SK-N-SH treated with all-trans-retinoic acid at 6 μM for 48 hours (cell line): Measurements from ENCODE around the gene N4BP2.

Experiments used
- ATAC-seq: fragments of 200-7000 bp; cut with Tn5 transposase; 3 replicates; pipeline ENCODE4 v1.9.1; 2020; ENCODE audit warnings: mild to moderate bottlenecking, moderate library complexity
- ARNTL ChIP-seq: fragments of 450-650 bp; formaldehyde crosslinking; IDR thresholded peaks from 2 replicates; pipeline ENCODE4 v1.5.0; 2020; ENCODE audit warnings: low read depth, mild to moderate bottlenecking, moderate library complexity, borderline replicate concordance
- BACH2 ChIP-seq: fragments of 250-450 bp; sonication (Bioruptor Pico); IDR thresholded peaks from 2 replicates; pipeline ENCODE4 v1.9.0; 2021; ENCODE audit warnings: mild to moderate bottlenecking, borderline replicate concordance
- CSDC2 ChIP-seq: fragments of 250-450 bp; sonication (Bioruptor Pico); IDR thresholded peaks from 2 replicates; pipeline ENCODE4 v1.5.0; 2020; ENCODE audit warnings: mild to moderate bottlenecking, moderate library complexity
- ESRRG ChIP-seq: fragments of 250-450 bp; sonication (Bioruptor Pico); IDR thresholded peaks from 2 replicates; pipeline ENCODE4 v1.6.1; 2021; ENCODE audit warnings: mild to moderate bottlenecking
- GLIS3 ChIP-seq: fragments of 250-450 bp; sonication (Bioruptor Pico); IDR thresholded peaks from 2 replicates; pipeline ENCODE4 v1.5.0; 2020; ENCODE audit warnings: mild to moderate bottlenecking, moderate library complexity
- ISL1 ChIP-seq: fragments of 250-450 bp; sonication (Bioruptor Pico); IDR thresholded peaks from 2 replicates; pipeline ENCODE4 v2.1.2; 2022; ENCODE audit warnings: mild to moderate bottlenecking, moderate library complexity
- OSR1 ChIP-seq: fragments of 250-450 bp; sonication (Bioruptor Pico); IDR thresholded peaks from 2 replicates; pipeline ENCODE4 v1.8.0; 2022; ENCODE audit warnings: moderate library complexity, mild to moderate bottlenecking, inconsistent platforms
- PATZ1 ChIP-seq: fragments of 250-450 bp; sonication (Bioruptor Pico); IDR thresholded peaks from 2 replicates; pipeline ENCODE4 v1.8.0; 2020; ENCODE audit warnings: mild to moderate bottlenecking, moderate library complexity, borderline replicate concordance
- PPARA ChIP-seq: fragments of 250-450 bp; sonication (Bioruptor Pico); IDR thresholded peaks from 2 replicates; pipeline ENCODE4 v1.5.0; 2020; ENCODE audit warnings: mild to moderate bottlenecking, borderline replicate concordance
- RARB ChIP-seq: fragments of 250-450 bp; sonication (Bioruptor Pico); IDR thresholded peaks from 2 replicates; pipeline ENCODE4 v1.8.0; 2021; ENCODE audit warnings: mild to moderate bottlenecking, moderate library complexity
- SNAI2 ChIP-seq: fragments of 250-450 bp; sonication (Bioruptor Pico); IDR thresholded peaks from 2 replicates; pipeline ENCODE4 v1.5.0; 2020; ENCODE audit warnings: mild to moderate bottlenecking, moderate library complexity
- TCF4 ChIP-seq: fragments of 250-450 bp; sonication (Bioruptor Pico); IDR thresholded peaks from 2 replicates; pipeline ENCODE4 v1.8.0; 2021; ENCODE audit warnings: mild to moderate bottlenecking, moderate library complexity, borderline replicate concordance
- TOX ChIP-seq: fragments of 250-450 bp; sonication (Bioruptor Pico); IDR thresholded peaks from 2 replicates; pipeline ENCODE4 v1.8.0; 2021; ENCODE audit warnings: mild to moderate bottlenecking, moderate library complexity, borderline replicate concordance
- TSHZ2 ChIP-seq: fragments of 250-450 bp; sonication (Bioruptor Pico); IDR thresholded peaks from 2 replicates; pipeline ENCODE4 v1.5.0; 2020; ENCODE audit warnings: mild to moderate bottlenecking, moderate library complexity
- ZC3H10 ChIP-seq: fragments of 250-450 bp; sonication (Bioruptor Pico); IDR thresholded peaks from 2 replicates; pipeline ENCODE4 v1.5.1; 2021; ENCODE audit warnings: mild to moderate bottlenecking, moderate library complexity
- ZFP30 ChIP-seq: fragments of 450-650 bp; formaldehyde crosslinking; IDR thresholded peaks from 2 replicates; pipeline ENCODE4 v1.5.0; 2022; ENCODE audit warnings: mild to moderate bottlenecking, moderate library complexity
- ZNF565 ChIP-seq: fragments of 450-650 bp; formaldehyde crosslinking; conservative IDR thresholded peaks from 2 replicates; pipeline ENCODE4 v1.5.0; 2020; ENCODE audit warnings: low read depth, mild to moderate bottlenecking, moderate library complexity
- ZNF70 ChIP-seq: fragments of 450-650 bp; formaldehyde crosslinking; IDR thresholded peaks from 2 replicates; pipeline ENCODE4 v1.5.0; 2020; ENCODE audit warnings: mild to moderate bottlenecking, moderate library complexity
- ZNF8 ChIP-seq: fragments of 450-650 bp; formaldehyde crosslinking; IDR thresholded peaks from 2 replicates; pipeline ENCODE4 v1.5.0; 2020; ENCODE audit warnings: mild to moderate bottlenecking, moderate library complexity
- TF ChIP-seq, protein P1 (sequence below): fragments of 250-450 bp; sonication (Bioruptor Pico); IDR thresholded peaks from 2 replicates; pipeline ENCODE4 v1.5.1; 2021; ENCODE audit warnings: mild to moderate bottlenecking, moderate library complexity
- TF ChIP-seq, protein P2 (sequence below): fragments of 250-450 bp; sonication (Bioruptor Pico); IDR thresholded peaks from 2 replicates; pipeline ENCODE4 v1.8.0; 2021; ENCODE audit warnings: low read depth, mild to moderate bottlenecking, moderate library complexity, borderline replicate concordance

Gene N4BP2

GRCh38 chr4:40043786-40044185 is 12.9 kb upstream of the N4BP2 start:
- TF ChIP-seq PPARA (CRISPR knock-in tag), result no peak
- TF ChIP-seq ESRRG (CRISPR knock-in tag), result no peak
- no peak for TF ChIP-seq GLIS3 (CRISPR knock-in tag)
- TF ChIP-seq ZNF70, result no peak
- no peak for TF ChIP-seq ARNTL (CRISPR knock-in tag)
- TF ChIP-seq TOX (CRISPR knock-in tag), result no peak
- TF ChIP-seq PATZ1, result no peak
- TF ChIP-seq ZNF8 (CRISPR knock-in tag), result no peak
- TF ChIP-seq, protein P1, sequence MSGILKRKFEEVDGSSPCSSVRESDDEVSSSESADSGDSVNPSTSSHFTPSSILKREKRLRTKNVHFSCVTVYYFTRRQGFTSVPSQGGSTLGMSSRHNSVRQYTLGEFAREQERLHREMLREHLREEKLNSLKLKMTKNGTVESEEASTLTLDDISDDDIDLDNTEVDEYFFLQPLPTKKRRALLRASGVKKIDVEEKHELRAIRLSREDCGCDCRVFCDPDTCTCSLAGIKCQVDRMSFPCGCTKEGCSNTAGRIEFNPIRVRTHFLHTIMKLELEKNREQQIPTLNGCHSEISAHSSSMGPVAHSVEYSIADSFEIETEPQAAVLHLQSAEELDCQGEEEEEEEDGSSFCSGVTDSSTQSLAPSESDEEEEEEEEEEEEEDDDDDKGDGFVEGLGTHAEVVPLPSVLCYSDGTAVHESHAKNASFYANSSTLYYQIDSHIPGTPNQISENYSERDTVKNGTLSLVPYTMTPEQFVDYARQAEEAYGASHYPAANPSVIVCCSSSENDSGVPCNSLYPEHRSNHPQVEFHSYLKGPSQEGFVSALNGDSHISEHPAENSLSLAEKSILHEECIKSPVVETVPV (CRISPR knock-in tag), result no peak
- no peak for TF ChIP-seq BACH2 (CRISPR knock-in tag)
- no peak for TF ChIP-seq ISL1 (CRISPR knock-in tag)
- no peak for TF ChIP-seq RARB (CRISPR knock-in tag)
- no peak for TF ChIP-seq CSDC2
- no peak for TF ChIP-seq ZC3H10 (CRISPR knock-in tag)
- no peak for TF ChIP-seq OSR1 (CRISPR knock-in tag)
- TF ChIP-seq ZFP30 (CRISPR knock-in tag), result no peak
- TF ChIP-seq ZNF565, result no peak
- TF ChIP-seq TCF4 (CRISPR knock-in tag), result no peak
- TF ChIP-seq, protein P2, sequence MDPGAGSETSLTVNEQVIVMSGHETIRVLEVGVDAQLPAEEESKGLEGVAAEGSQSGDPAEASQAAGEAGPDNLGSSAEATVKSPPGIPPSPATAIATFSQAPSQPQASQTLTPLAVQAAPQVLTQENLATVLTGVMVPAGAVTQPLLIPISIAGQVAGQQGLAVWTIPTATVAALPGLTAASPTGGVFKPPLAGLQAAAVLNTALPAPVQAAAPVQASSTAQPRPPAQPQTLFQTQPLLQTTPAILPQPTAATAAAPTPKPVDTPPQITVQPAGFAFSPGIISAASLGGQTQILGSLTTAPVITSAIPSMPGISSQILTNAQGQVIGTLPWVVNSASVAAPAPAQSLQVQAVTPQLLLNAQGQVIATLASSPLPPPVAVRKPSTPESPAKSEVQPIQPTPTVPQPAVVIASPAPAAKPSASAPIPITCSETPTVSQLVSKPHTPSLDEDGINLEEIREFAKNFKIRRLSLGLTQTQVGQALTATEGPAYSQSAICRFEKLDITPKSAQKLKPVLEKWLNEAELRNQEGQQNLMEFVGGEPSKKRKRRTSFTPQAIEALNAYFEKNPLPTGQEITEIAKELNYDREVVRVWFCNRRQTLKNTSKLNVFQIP (CRISPR knock-in tag), result no peak
- TF ChIP-seq SNAI2 (CRISPR knock-in tag), result no peak
- TF ChIP-seq, all 23 proteins: peak for 0
- no peak for ATAC-seq

DNA sequence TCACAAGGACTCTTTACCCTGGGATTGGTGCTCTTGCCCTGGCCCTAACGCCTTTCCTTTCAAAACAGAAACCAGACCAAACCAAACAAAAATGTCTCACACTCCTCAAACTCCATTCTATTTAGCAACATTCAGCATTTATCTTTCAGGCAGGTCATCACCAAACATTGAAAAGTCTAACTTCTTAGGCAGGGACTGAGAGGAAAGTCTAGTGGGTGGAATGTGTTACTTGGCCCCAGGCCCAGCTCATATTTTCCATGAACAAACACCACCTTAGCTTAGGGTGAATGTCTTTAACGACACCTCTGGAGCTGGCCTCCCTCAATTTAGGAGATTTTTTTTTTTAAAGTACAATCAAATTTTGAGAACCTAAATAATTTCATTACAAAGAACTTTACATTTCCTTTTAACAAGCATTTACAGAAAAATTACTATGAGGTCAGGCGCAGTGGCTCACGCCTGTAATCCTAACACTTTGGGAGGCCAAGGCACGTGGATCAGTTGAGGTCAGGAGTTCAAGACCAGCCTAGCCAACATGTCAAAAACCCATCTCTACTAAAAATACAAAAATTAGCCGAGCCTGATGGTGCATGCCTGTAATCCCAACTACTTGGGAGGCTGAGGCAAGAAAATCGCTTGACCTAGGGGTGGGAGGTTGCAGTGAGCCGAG is 10.2 kb upstream of the N4BP2 start:
- TF ChIP-seq ZC3H10 (CRISPR knock-in tag) (no peak), OSR1 (CRISPR knock-in tag) (no peak), TOX (CRISPR knock-in tag) (no peak), ZNF565 (no peak), PPARA (CRISPR knock-in tag) (no peak), PATZ1 (no peak), ESRRG (CRISPR knock-in tag) (no peak), ISL1 (CRISPR knock-in tag) (no peak), GLIS3 (CRISPR knock-in tag) (no peak), ZNF70 (no peak), TSHZ2 (no peak), BACH2 (CRISPR knock-in tag) (no peak), CSDC2 (no peak)
- TF ChIP-seq, protein P1 (CRISPR knock-in tag), result no peak
- TF ChIP-seq, all 23 proteins: peak for 0
- peak; percentile 70 for ATAC-seq
